Ovary (tissue), 9 donors: ENCODE measurements around the gene OR10A6. TPM values are rescaled to one million over a fixed set of nuclear protein-coding genes. Genes with fewer than 3 reads are reported as not detected.

Experiments
- DNase-seq, 5 donors: peaks; one replicate each; pipeline ENCODE4 v3.0.0-alpha.2; 2019 to 2020
- H3K27ac ChIP-seq, 2 donors: fragments of 200-600 bp; one replicate each; pipeline versions ENCODE4 v1.5.1 to v1.8.0; 2019 to 2022
- H3K27me3 ChIP-seq: fragments of 200-600 bp; one replicate; pipeline ENCODE4 v1.8.0; 2022
- H3K36me3 ChIP-seq: fragments of 200-600 bp; sonication (generic); one replicate; pipeline ENCODE4 v1.5.1; 2019
- H3K4me1 ChIP-seq: one replicate; pipeline ENCODE4 v1.8.1; 2013; ENCODE audit warnings: mild to moderate bottlenecking, moderate library complexity; ENCODE audit not compliant: insufficient read depth
- H3K4me3 ChIP-seq: fragments of 200-600 bp; sonication (generic); one replicate; pipeline ENCODE4 v1.5.1; 2017
- H3K9me3 ChIP-seq, 2 donors: fragments of 200-600 bp in 1 of 2; sonication (generic) in 1 of 2; one replicate each; pipeline versions ENCODE4 v1.5.1 to v1.8.1; 2013 to 2019; ENCODE audit warnings: mild to moderate bottlenecking in 1 of 2, moderate library complexity in 1 of 2
- CTCF ChIP-seq, 3 donors: fragments of 450-650 bp in 2 of 3; fragments of 200-600 bp in 1 of 3; IDR thresholded peaks; one replicate each; pipeline versions ENCODE4 v1.5.1 to v1.8.0; 2016 to 2022; ENCODE audit warnings: antibody characterized with exemption in 3 of 3, mild to moderate bottlenecking in 1 of 3
- EP300 ChIP-seq: sonication (generic); formaldehyde crosslinking; IDR thresholded peaks from one replicate; pipeline ENCODE4 v1.6.1; 2017; ENCODE audit warnings: antibody characterized with exemption
- POLR2A ChIP-seq: fragments of 450-650 bp; IDR thresholded peaks from one replicate; pipeline ENCODE4 v1.6.1; 2017; ENCODE audit warnings: antibody characterized with exemption, mild to moderate bottlenecking, moderate library complexity
- WGBS, 3 donors: extraction: QIAGEN DNeasy Blood & Tissue Kit in 1 of 3; methylation state at CpG; one replicate each; pipeline versions ENCODE4 v1.1.5 to v1.1.7; 2013 to 2017; 5-methylcytosine and 5-hydroxymethylcytosine counted together
- intact Hi-C, 4 donors: fragments of 100-400 bp; cut with DNase I; formaldehyde crosslinking; loops; one replicate each; pipeline versions ENCODE4 v1.11.0 to v1.15.1; 2022 to 2023
- polyA plus RNA-seq, 2 donors: library from polyadenylated mRNA; stranded (reverse); fragments of 200-250 nt in 1 of 2; fragments of 350-450 nt in 1 of 2; fragmentation: Illumina TruSeq in 1 of 2; extraction: RNeasy Lipid Tissue Mini Kit (QIAGEN cat#74804) in 1 of 2; gene quantifications; one replicate each; pipeline ENCODE4 v1.2.3, GENCODE V29; 2013 to 2014
- total RNA-seq, 7 donors: library from RNA; depleted of rRNA in 2 of 7; stranded (reverse); fragments of >200 nt in 2 of 7; fragmentation: NEBNext Ultra II Directional in 3 of 7; extraction: Animal tissue kit (Norgen Biotek cat#: 25700) in 3 of 7; gene quantifications; one replicate each; pipeline versions ENCODE4 v1.1.0 to v1.2.4, GENCODE V29; 2016 to 2023
- donor health status: DM: no; HTN: no; CAD: no; lungs with moderate emphysema.
- donor health status: DM: no; HTN: no; CAD: no.
- donor health status: Bipolar disorder and iron deficiency.
- donor health status: DM: yes; HTN: yes; CAD: no.
- donor health status: DM: no; HTN: no; CAD: no.
- donor health status: DM: yes; HTN: yes; CAD: no.

OR10A6 gene
- total and polyA plus RNA-seq, 9 donors = not detected

GRCh38 chr11:7905961-7906429 lies 25.1 kb downstream of the OR10A6 start:
- WGBS, 3 donors = 37 to 50% (median 45%) methylated on average over 3 of the region's 3 CpGs
- Histone ChIP-seq H3K4me1 (no peaks in the 10 kb centered on the region), H3K27me3 (no peaks in the 10 kb centered on the region), H3K36me3 (no peaks in the 10 kb centered on the region), H3K27ac (no peak overlapping the region), H3K9me3 (no peaks in the 10 kb centered on the region), H3K4me3 (no peak overlapping the region)
- TF ChIP-seq EP300 (no peak), CTCF (IDR thresholded peaks at IDR 0.05) (no peak), POLR2A (no peak)
- intact Hi-C loops = no loop called here
- no peak for DNase-seq

- no peaks in the 10 kb centered on the region for H3K36me3 ChIP-seq
- H3K27me3 ChIP-seq = no peaks in the 10 kb centered on the region
- DNase-seq = no peak
- intact Hi-C loops = no loop called here
- no peak for TF ChIP-seq CTCF (IDR thresholded peaks at IDR 0.05)
- TF ChIP-seq POLR2A = no peak
- TF ChIP-seq EP300 = no peak
- H3K27ac ChIP-seq = no peak overlapping the region
- WGBS, 3 donors = 69 to 79% (median 70%) methylated on average over 9 of the region's 9 CpGs
- H3K4me3 ChIP-seq = no peak overlapping the region
- no peaks in the 10 kb centered on the region for H3K4me1 ChIP-seq
- H3K9me3 ChIP-seq = no peaks in the 10 kb centered on the region
Observed at GRCh38 chr11:7905549-7905948, 25.5 kb downstream of the OR10A6 start.

GRCh38 chr11:7904917-7905316 lies 26.2 kb downstream of the OR10A6 start:
- intact Hi-C loops = no loop called here
- no peak for DNase-seq
- Histone ChIP-seq H3K9me3 (no peaks in the 10 kb centered on the region), H3K4me1 (no peaks in the 10 kb centered on the region), H3K27me3 (no peaks in the 10 kb centered on the region), H3K36me3 (no peaks in the 10 kb centered on the region), H3K4me3 (no peak overlapping the region), H3K27ac (no peak overlapping the region)
- 51 to 56% (median 56%) methylated on average over 3 of the region's 3 CpGs for WGBS, 3 donors
- TF ChIP-seq CTCF (IDR thresholded peaks at IDR 0.05) = no peak
- no peak for TF ChIP-seq EP300
- TF ChIP-seq POLR2A = no peak

GRCh38 chr11:7903940-7904339 lies 27.1 kb downstream of the OR10A6 start:
- Histone ChIP-seq H3K4me1 (no peaks in the 10 kb centered on the region), H3K4me3 (no peak overlapping the region), H3K27ac (no peak overlapping the region), H3K36me3 (no peaks in the 10 kb centered on the region), H3K27me3 (no peaks in the 10 kb centered on the region), H3K9me3 (no peaks in the 10 kb centered on the region)
- DNase-seq = no peak
- intact Hi-C loops = no loop called here
- no peak for TF ChIP-seq CTCF (IDR thresholded peaks at IDR 0.05)
- no peak for TF ChIP-seq POLR2A
- TF ChIP-seq EP300 = no peak
- 24 to 38% (median 35%) methylated on average over 2 of the region's 2 CpGs for WGBS, 3 donors
